WTC11 (cell line): ENCODE measurements around the gene EOMES. TPM values are rescaled to one million over a fixed set of nuclear protein-coding genes. Genes with fewer than 3 reads are reported as not detected.

Experiments used
- total RNA-seq: library from RNA; stranded (reverse); gene quantifications from 3 replicates; pipeline ENCODE4 v1.2.3, GENCODE V29; 2021

The EOMES gene
- total RNA-seq, 1 experiment from 2014 or later = 1.4 TPM

Other genes with a start within 250 kb of the EOMES start
- 87.0 to 93.7 TPM (median 90.8 TPM) in 3 replicates for gene SLC4A7, start 237.9 kb downstream of the EOMES start, total RNA-seq